ENCODE measurements around the gene DNAJB13. TPM values are rescaled to one million over a fixed set of nuclear protein-coding genes. Genes with fewer than 3 reads are reported as not detected.

The DNAJB13 gene
- total RNA-seq (2012; rRNA removed): under 0.01 TPM in 1 of 2 replicates, not detected in the other

GRCh38 chr11:73950869-73951710 is at the start of gene DNAJB13:
Gene DNAJB13, plus strand, starts transcription at chr11:73951026. Its CDS starts 44 bp downstream, at chr11:73951070.
- peaks cover 7% of the 10 kb centered on the region for H3K4me1 ChIP-seq (ENCODE audit: control insufficient read depth, insufficient read depth, low read length)

GRCh38 chr11:73902303-73902702 is 48.5 kb upstream of the DNAJB13 start:
- H3K4me2 ChIP-seq (ENCODE audit: low read length): no peak overlapping the region
- no peaks in the 10 kb centered on the region for H3K27me3 ChIP-seq (ENCODE audit: control insufficient read depth, insufficient read depth, low read length)
- no peak overlapping the region for H3K4me3 ChIP-seq (ENCODE audit: low read length)
- peaks cover 21% of the 10 kb centered on the region for H3K36me3 ChIP-seq (ENCODE audit: insufficient read depth, low read length)
- H3K9ac ChIP-seq (ENCODE audit: low read depth, low read length): no peak overlapping the region
- H3K4me1 ChIP-seq (ENCODE audit: control insufficient read depth, insufficient read depth, low read length): no peaks in the 10 kb centered on the region
- no peaks in the 10 kb centered on the region for H3K9me3 ChIP-seq (replicated peaks; ENCODE audit: low read length)

More at GRCh38 chr11:73950869-73951710, at the start of gene DNAJB13:
- H3K9ac ChIP-seq (ENCODE audit: low read depth, low read length): no peak within 1 kb of the TSS
- H3K4me3 ChIP-seq (ENCODE audit: low read length): no peak within 1 kb of the TSS
- H3K9me3 ChIP-seq (replicated peaks; ENCODE audit: low read length): no peaks in the 10 kb centered on the region
- no peaks in the 10 kb centered on the region for H3K36me3 ChIP-seq (ENCODE audit: insufficient read depth, low read length)
- H3K27me3 ChIP-seq (ENCODE audit: control insufficient read depth, insufficient read depth, low read length): no peaks in the 10 kb centered on the region
- no peak within 1 kb of the TSS for H3K4me2 ChIP-seq (ENCODE audit: low read length)

- H3K4me2 ChIP-seq (ENCODE audit: low read length): no peak overlapping the region
- peaks cover 19% of the 10 kb centered on the region for H3K36me3 ChIP-seq (ENCODE audit: insufficient read depth, low read length)
- no peak overlapping the region for H3K4me3 ChIP-seq (ENCODE audit: low read length)
- no peaks in the 10 kb centered on the region for H3K9me3 ChIP-seq (replicated peaks; ENCODE audit: low read length)
- no peak overlapping the region for H3K9ac ChIP-seq (ENCODE audit: low read depth, low read length)
- H3K27me3 ChIP-seq (ENCODE audit: control insufficient read depth, insufficient read depth, low read length): no peaks in the 10 kb centered on the region
- H3K4me1 ChIP-seq (ENCODE audit: control insufficient read depth, insufficient read depth, low read length): no peaks in the 10 kb centered on the region
Observed at GRCh38 chr11:73907191-73907590, 43.6 kb upstream of the DNAJB13 start.

GRCh38 chr11:73912026-73912425 is 38.8 kb upstream of the DNAJB13 start:
- no peak overlapping the region for H3K4me3 ChIP-seq (ENCODE audit: low read length)
- H3K36me3 ChIP-seq (ENCODE audit: insufficient read depth, low read length): peaks cover 27% of the 10 kb centered on the region
- H3K27me3 ChIP-seq (ENCODE audit: control insufficient read depth, insufficient read depth, low read length): no peaks in the 10 kb centered on the region
- H3K9me3 ChIP-seq (replicated peaks; ENCODE audit: low read length): no peaks in the 10 kb centered on the region
- H3K4me2 ChIP-seq (ENCODE audit: low read length): no peak overlapping the region
- no peak overlapping the region for H3K9ac ChIP-seq (ENCODE audit: low read depth, low read length)
- no peaks in the 10 kb centered on the region for H3K4me1 ChIP-seq (ENCODE audit: control insufficient read depth, insufficient read depth, low read length)

GRCh38 chr11:73913472-73913871 is 37.4 kb upstream of the DNAJB13 start:
- Histone ChIP-seq H3K9me3 (replicated peaks; ENCODE audit: low read length) (no peaks in the 10 kb centered on the region), H3K27me3 (ENCODE audit: control insufficient read depth, insufficient read depth, low read length) (no peaks in the 10 kb centered on the region), H3K36me3 (ENCODE audit: insufficient read depth, low read length) (peaks cover 28% of the 10 kb centered on the region), H3K9ac (ENCODE audit: low read depth, low read length) (no peak overlapping the region), H3K4me1 (ENCODE audit: control insufficient read depth, insufficient read depth, low read length) (no peaks in the 10 kb centered on the region), H3K4me2 (ENCODE audit: low read length) (no peak overlapping the region), H3K4me3 (ENCODE audit: low read length) (no peak overlapping the region)

- H3K27me3 ChIP-seq (ENCODE audit: control insufficient read depth, insufficient read depth, low read length): no peaks in the 10 kb centered on the region
- H3K4me2 ChIP-seq (ENCODE audit: low read length): no peak overlapping the region
- H3K9me3 ChIP-seq (replicated peaks; ENCODE audit: low read length): no peaks in the 10 kb centered on the region
- no peak overlapping the region for H3K9ac ChIP-seq (ENCODE audit: low read depth, low read length)
- H3K4me1 ChIP-seq (ENCODE audit: control insufficient read depth, insufficient read depth, low read length): no peaks in the 10 kb centered on the region
- no peak overlapping the region for H3K4me3 ChIP-seq (ENCODE audit: low read length)
- peaks cover 33% of the 10 kb centered on the region for H3K36me3 ChIP-seq (ENCODE audit: insufficient read depth, low read length)
Observed at GRCh38 chr11:73914284-73914683, 36.5 kb upstream of the DNAJB13 start.

GRCh38 chr11:73916435-73916834 is 34.4 kb upstream of the DNAJB13 start:
- Histone ChIP-seq H3K27me3 (ENCODE audit: control insufficient read depth, insufficient read depth, low read length) (no peaks in the 10 kb centered on the region), H3K4me3 (ENCODE audit: low read length) (no peak overlapping the region), H3K9me3 (replicated peaks; ENCODE audit: low read length) (no peaks in the 10 kb centered on the region), H3K4me1 (ENCODE audit: control insufficient read depth, insufficient read depth, low read length) (no peaks in the 10 kb centered on the region), H3K4me2 (ENCODE audit: low read length) (no peak overlapping the region), H3K9ac (ENCODE audit: low read depth, low read length) (no peak overlapping the region), H3K36me3 (ENCODE audit: insufficient read depth, low read length) (peaks cover 33% of the 10 kb centered on the region)

- Histone ChIP-seq H3K4me1 (ENCODE audit: control insufficient read depth, insufficient read depth, low read length) (no peaks in the 10 kb centered on the region), H3K4me3 (ENCODE audit: low read length) (no peak overlapping the region), H3K9ac (ENCODE audit: low read depth, low read length) (no peak overlapping the region), H3K36me3 (ENCODE audit: insufficient read depth, low read length) (peaks cover 26% of the 10 kb centered on the region), H3K4me2 (ENCODE audit: low read length) (no peak overlapping the region), H3K27me3 (ENCODE audit: control insufficient read depth, insufficient read depth, low read length) (no peaks in the 10 kb centered on the region), H3K9me3 (replicated peaks; ENCODE audit: low read length) (no peaks in the 10 kb centered on the region)
Observed at GRCh38 chr11:73921180-73921579, 29.6 kb upstream of the DNAJB13 start.

- Histone ChIP-seq H3K36me3 (ENCODE audit: insufficient read depth, low read length) (peaks cover 10% of the 10 kb centered on the region), H3K4me2 (ENCODE audit: low read length) (no peak overlapping the region), H3K27me3 (ENCODE audit: control insufficient read depth, insufficient read depth, low read length) (no peaks in the 10 kb centered on the region)
Observed at GRCh38 chr11:73929388-73929787, 21.4 kb upstream of the DNAJB13 start.

GRCh38 chr11:73931039-73931645 is 19.7 kb upstream of the DNAJB13 start:
- no peaks in the 10 kb centered on the region for H3K27me3 ChIP-seq (ENCODE audit: control insufficient read depth, insufficient read depth, low read length)
- no peak overlapping the region for H3K4me3 ChIP-seq (ENCODE audit: low read length)
- H3K9ac ChIP-seq (ENCODE audit: low read depth, low read length): no peak overlapping the region
- H3K36me3 ChIP-seq (ENCODE audit: insufficient read depth, low read length): peaks cover 9% of the 10 kb centered on the region
- no peaks in the 10 kb centered on the region for H3K4me1 ChIP-seq (ENCODE audit: control insufficient read depth, insufficient read depth, low read length)
- H3K9me3 ChIP-seq (replicated peaks; ENCODE audit: low read length): no peaks in the 10 kb centered on the region
- H3K4me2 ChIP-seq (ENCODE audit: low read length): no peak overlapping the region

More at GRCh38 chr11:73929388-73929787, 21.4 kb upstream of the DNAJB13 start:
- H3K9ac ChIP-seq (ENCODE audit: low read depth, low read length): no peak overlapping the region
- no peaks in the 10 kb centered on the region for H3K9me3 ChIP-seq (replicated peaks; ENCODE audit: low read length)
- H3K4me3 ChIP-seq (ENCODE audit: low read length): no peak overlapping the region
- H3K4me1 ChIP-seq (ENCODE audit: control insufficient read depth, insufficient read depth, low read length): no peaks in the 10 kb centered on the region

- Histone ChIP-seq H3K4me2 (ENCODE audit: low read length) (no peak overlapping the region), H3K27me3 (ENCODE audit: control insufficient read depth, insufficient read depth, low read length) (no peaks in the 10 kb centered on the region), H3K4me3 (ENCODE audit: low read length) (no peak overlapping the region), H3K36me3 (ENCODE audit: insufficient read depth, low read length) (peaks cover 8% of the 10 kb centered on the region), H3K4me1 (ENCODE audit: control insufficient read depth, insufficient read depth, low read length) (no peaks in the 10 kb centered on the region), H3K9me3 (replicated peaks; ENCODE audit: low read length) (no peaks in the 10 kb centered on the region), H3K9ac (ENCODE audit: low read depth, low read length) (no peak overlapping the region)
Observed at GRCh38 chr11:73931951-73932350, 18.9 kb upstream of the DNAJB13 start.
